Calu3 (cell line): ENCODE data around the gene GPATCH4. TPM values are rescaled to one million over a fixed set of nuclear protein-coding genes. Genes with fewer than 3 reads are reported as not detected.

ENCODE experiments used
- BruUV-seq: library from RNA; stranded (reverse); fragments of 400-500 nt; replicated peaks from 2 replicates; lab custom pipeline; 2021; lab: Mats Ljungman, UMichigan
- CTCF ChIA-PET: fragments of 300-600 bp; sonication (Branson Sonifier 250); formaldehyde crosslinking; loops from one replicate; lab custom pipeline; 2022; ENCODE audit warnings: antibody characterized with exemption; lab: Charles Lee
- DNase-seq: peaks from one replicate; pipeline ENCODE4 v3.0.0; 2022
- H3K27ac Mint-ChIP-seq: one replicate; pipeline ENCODE4 v1.8.0; 2022; ENCODE audit warnings: mixed read lengths; ENCODE audit not compliant: unreplicated experiment
- H3K27me3 Mint-ChIP-seq: one replicate; pipeline ENCODE4 v1.8.0; 2022; ENCODE audit warnings: mixed read lengths; ENCODE audit not compliant: unreplicated experiment
- H3K36me3 Mint-ChIP-seq: one replicate; pipeline ENCODE4 v1.8.0; 2022; ENCODE audit warnings: mild to moderate bottlenecking, moderate library complexity, mixed read lengths; ENCODE audit not compliant: insufficient read depth, unreplicated experiment
- H3K4me1 Mint-ChIP-seq: one replicate; pipeline ENCODE4 v1.8.0; 2022; ENCODE audit warnings: mild to moderate bottlenecking, low read depth, mixed read lengths; ENCODE audit not compliant: unreplicated experiment
- H3K4me3 Mint-ChIP-seq: one replicate; pipeline ENCODE4 v1.8.0; 2022; ENCODE audit warnings: mild to moderate bottlenecking, low read depth, moderate library complexity, mixed read lengths; ENCODE audit not compliant: unreplicated experiment
- H3K9me3 Mint-ChIP-seq: one replicate; pipeline ENCODE4 v1.8.0; 2022; ENCODE audit warnings: low read depth, mixed read lengths; ENCODE audit not compliant: unreplicated experiment
- CTCF ChIP-seq: fragments of 200-600 bp; IDR thresholded peaks from one replicate; pipeline ENCODE4 v1.8.0; 2022; ENCODE audit warnings: antibody characterized with exemption; ENCODE audit not compliant: unreplicated experiment
- intact Hi-C: fragments of 100-400 bp; cut with micrococcal nuclease; formaldehyde crosslinking; loops from one replicate; pipeline ENCODE4 v1.10.0; 2022; ENCODE audit not compliant: unreplicated experiment
- total RNA-seq: library from RNA; stranded (reverse); gene quantifications from 2 replicates; pipeline ENCODE4 v1.2.3, GENCODE V29; 2022

Gene GPATCH4
- total RNA-seq, 1 experiment from 2014 or later, result 52.4 TPM

- Mint-ChIP-seq H3K4me1 (no peaks in the 10 kb centered on the region), H3K9me3 (no peaks in the 10 kb centered on the region), H3K4me3 (no peak within 1 kb of the TSS), H3K27ac (peak within 1 kb of the TSS; percentile 17), H3K27me3 (no peaks in the 10 kb centered on the region), H3K36me3 (peaks cover 77% of the 10 kb centered on the region)
- intact Hi-C loops, result no loop called here
- TF ChIP-seq CTCF, result no peak
- DNase-seq, result no peak
- CTCF ChIA-PET, result no interaction called here
- no TSS peak for BruUV-seq
These were observed 40.5 kb upstream of the GPATCH4 start, which contains the start of gene BCAN for GRCh38 chr1:156641761-156642264. Gene BCAN (plus strand): TSS chr1:156642117. CDS start chr1:156646055, 3,938 bp downstream.

GRCh38 chr1:156640842-156641706, 39.8 kb upstream of the GPATCH4 start:
- Mint-ChIP-seq H3K9me3 (no peaks in the 10 kb centered on the region), H3K27ac (peak overlapping the region; percentile 17), H3K4me1 (peaks cover 7% of the 10 kb centered on the region), H3K27me3 (no peaks in the 10 kb centered on the region), H3K36me3 (peaks cover 75% of the 10 kb centered on the region), H3K4me3 (no peak overlapping the region)
- BruUV-seq, result no TSS peak
- no peak for DNase-seq
- intact Hi-C loops, result no loop called here
- CTCF ChIA-PET, result interaction anchor here (0.6 kb wide), 1 partner anchor 25 kb away, joined by 4 read pairs; no protein-coding TSS in a partner anchor
- TF ChIP-seq CTCF, result no peak

- CTCF ChIA-PET, result interaction anchor here (0.6 to 0.7 kb wide), 2 partner anchors 12 to 53 kb away, joined by 3 read pairs; no protein-coding TSS in a partner anchor
- peaks cover 63% of the 10 kb centered on the region for H3K36me3 Mint-ChIP-seq
- BruUV-seq, result no TSS peak
- intact Hi-C loops, result no loop called here
- no peak overlapping the region for H3K4me3 Mint-ChIP-seq
- DNase-seq, result no peak
- H3K27ac Mint-ChIP-seq, result no peak overlapping the region
- peaks cover 11% of the 10 kb centered on the region for H3K4me1 Mint-ChIP-seq
- H3K27me3 Mint-ChIP-seq, result peaks cover under 1% of the 10 kb centered on the region
- no peaks in the 10 kb centered on the region for H3K9me3 Mint-ChIP-seq
- no peak for TF ChIP-seq CTCF
These were observed 38.4 kb upstream of the GPATCH4 start for GRCh38 chr1:156639601-156640101.

GRCh38 chr1:156638189-156638985, 37.1 kb upstream of the GPATCH4 start:
- CTCF ChIA-PET, result interaction anchor here (0.5 to 1.2 kb wide), 2 partner anchors 51 to 685 kb away, joined by 3 read pairs; no protein-coding TSS in a partner anchor
- BruUV-seq, result no TSS peak

More at GRCh38 chr1:156638189-156638985, 37.1 kb upstream of the GPATCH4 start:
- Mint-ChIP-seq H3K4me3 (no peak overlapping the region), H3K36me3 (peaks cover 51% of the 10 kb centered on the region), H3K9me3 (no peaks in the 10 kb centered on the region), H3K4me1 (peaks cover 11% of the 10 kb centered on the region), H3K27ac (peak overlapping the region; percentile 65), H3K27me3 (peaks cover 9% of the 10 kb centered on the region)
- DNase-seq, result no peak
- TF ChIP-seq CTCF, result no peak
- intact Hi-C loops, result no loop called here
